AG08396 (cell line): ENCODE results near the gene POLR1A.

Experiments used
- DNase-seq: peaks from one replicate; pipeline ENCODE4 v3.0.0; 2012; ENCODE audit warnings: low spot score, mixed read lengths

The POLR1A gene

GRCh38 chr2:86021396-86022378, 84.0 kb downstream of the POLR1A start:
- DNase-seq: peak; percentile 38

DNA sequence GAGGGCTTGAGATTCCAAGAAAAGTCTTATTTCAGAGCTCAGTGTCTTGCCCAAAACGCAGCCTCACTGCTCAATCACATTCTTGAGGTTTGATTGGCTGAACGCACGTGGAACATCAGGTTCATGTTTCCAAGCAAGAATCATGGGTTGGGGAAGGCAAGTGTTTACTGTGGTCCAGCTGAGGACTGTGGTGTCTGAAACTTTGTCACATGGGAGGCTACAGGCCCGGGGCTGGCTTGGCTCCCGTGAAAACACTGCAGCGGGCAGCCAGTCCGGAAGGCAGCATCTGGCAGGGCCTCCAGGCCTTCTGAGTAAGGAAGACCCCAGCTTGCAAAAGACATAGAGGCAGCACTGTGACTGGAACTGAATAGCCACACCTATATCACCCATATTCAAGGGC, 84.7 kb downstream of the POLR1A start:
- DNase-seq: peak; percentile 71

DNA sequence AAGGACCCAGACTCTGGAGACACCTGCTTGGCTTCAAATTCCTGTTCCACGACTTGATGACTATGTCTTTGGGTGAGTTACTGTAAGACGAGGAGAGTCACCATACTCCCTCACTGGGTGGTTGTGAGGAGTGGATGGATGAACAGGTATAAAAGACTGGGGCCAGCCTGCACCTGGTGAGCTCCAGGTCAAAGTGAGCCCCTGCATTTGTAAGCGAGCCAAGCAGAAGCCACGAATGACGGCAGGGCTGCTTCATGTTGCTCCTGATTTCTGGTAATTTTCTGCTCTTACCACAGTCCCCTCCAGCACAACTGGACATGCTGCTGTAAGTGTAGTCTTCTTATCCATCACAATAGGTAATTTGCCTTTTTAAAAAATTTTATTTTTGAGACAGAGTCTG, 86.6 kb downstream of the POLR1A start:
- DNase-seq: no peak

GRCh38 chr2:86017901-86018896, 87.5 kb downstream of the POLR1A start:
- no peak for DNase-seq

DNA sequence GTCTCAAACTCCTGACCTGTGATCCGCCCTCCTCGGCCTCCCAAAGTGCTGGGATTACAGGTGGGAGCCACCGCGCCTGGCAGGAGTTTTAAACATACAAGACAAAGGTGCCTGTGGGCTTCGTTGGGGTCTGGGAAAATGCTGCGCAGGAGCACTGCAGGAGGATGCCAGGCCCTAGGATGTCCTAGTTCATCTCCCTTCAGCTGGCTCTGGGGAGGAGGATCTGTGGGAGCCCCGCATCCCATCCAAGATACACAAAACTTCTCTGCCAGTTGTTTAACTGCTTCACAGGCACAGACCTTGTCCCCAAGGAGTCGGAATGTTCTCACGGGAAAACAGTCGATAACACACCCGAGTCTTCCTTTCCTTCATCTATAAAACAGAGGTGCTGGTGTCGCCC, 89.1 kb downstream of the POLR1A start:
- no peak for DNase-seq

DNA sequence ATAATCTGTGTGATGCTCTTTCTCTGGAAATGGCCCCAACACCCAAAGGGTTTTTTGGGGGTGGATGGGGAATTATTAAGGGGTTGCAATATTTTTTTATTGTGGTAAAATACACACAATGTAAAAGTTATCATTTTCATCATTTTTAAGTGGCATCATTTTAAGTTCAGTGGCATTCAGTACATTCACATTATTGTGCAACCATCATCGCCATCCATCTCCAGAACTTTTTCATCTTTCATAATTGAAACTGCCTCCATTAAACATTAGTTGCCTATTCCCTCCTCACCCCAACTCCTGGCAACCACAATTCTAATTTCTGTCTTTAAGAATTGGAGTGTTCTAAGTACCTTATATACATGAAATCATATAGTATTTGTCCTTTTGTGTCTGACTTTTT, 90.0 kb downstream of the POLR1A start:
- DNase-seq: no peak

DNA sequence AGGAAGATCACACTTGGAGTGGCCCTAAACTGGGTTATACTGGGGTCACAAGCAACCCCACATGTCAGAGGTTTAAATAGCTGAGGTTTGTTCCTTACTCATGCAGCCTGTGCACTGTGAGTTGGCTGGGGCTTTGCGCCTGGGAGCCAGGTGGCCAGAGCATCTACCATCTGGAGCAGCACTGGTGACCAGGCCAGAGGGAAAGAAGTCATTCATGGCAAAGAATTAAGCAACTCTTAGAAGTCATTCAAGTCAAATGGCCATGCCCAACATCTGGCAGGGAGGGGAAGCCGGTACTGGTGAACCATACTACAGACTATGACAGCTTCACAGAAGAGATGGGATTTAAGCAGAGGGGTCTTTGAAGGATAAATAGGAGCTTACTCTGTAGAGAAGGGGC, 90.7 kb downstream of the POLR1A start:
- no peak for DNase-seq

DNA sequence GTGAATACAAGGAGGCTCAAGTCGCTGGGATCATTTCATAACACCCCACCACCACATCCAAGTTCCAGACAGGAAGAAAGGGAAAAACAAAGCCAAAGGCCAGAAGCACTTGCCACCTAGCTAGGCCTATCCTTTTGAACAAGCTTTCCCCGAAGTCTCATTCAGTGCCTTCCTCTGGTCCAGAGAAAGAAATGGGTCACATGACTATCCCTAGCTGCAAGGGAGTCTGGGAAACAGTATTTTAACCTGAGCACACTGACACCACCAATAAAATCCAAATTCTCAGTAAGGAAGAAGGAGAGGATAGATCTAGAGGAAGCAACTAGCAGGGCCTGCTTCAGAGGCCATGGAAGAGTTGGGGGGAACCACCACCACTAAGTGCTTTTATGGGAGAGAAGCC, 91.2 kb downstream of the POLR1A start:
- DNase-seq: no peak

DNA sequence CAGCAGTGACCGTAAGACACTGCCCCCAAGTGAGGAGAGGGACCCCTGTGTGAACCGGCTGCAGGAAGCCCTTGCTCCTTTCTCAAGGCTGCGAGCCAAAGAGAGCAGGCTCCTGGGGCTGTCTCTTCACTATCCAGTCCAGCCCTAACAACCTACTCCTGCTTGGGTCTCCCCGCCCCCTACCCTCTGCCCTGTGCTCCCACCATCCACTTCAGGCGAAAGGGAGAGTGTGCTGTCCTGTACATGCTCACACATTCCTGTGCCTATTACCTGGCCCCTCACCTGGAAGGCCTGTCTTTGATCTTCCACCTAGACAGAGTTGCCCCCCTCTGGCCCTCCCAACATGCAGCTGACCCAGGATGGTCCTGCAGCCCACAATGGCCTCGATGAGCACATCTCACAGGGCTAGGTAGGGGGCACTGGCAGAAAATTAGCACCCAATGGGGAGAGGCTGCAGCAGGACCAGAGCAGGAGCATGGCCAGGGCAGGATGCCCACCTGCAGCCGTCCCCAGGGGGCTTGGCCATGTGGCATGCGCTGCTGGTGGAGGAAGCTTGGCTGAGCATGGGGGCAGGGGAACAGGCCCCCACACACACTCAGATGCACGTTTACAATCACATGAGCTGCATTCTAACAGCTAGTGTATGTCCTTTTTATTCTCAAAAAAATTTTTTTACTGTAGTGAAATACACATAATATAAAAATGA, 93.5 kb downstream of the POLR1A start:
- no peak for DNase-seq

DNA sequence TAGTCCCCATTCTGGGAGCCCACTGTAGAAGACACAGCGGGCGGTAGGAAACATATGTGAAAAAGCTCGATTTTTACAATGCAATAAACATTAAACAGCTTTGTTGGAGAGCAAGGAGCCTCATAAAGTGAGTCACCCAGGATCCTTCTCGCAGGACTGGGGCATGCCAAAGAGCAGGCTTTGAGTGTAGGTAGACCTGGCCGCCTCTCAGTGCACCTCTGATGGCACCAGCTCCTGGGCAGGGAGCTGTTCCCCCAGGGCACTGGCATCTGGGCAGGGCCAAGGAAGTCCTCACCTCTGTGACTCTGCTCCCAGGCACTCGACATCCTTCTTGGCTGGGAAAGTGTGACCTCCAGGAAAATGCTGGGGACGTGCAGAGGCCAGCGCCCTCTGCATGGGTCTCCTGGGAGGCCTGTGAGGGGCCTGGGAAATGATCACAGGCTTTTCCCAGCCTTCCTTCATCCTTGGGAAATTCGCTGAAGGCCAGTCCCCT, 94.2 kb downstream of the POLR1A start:
- no peak for DNase-seq

DNA sequence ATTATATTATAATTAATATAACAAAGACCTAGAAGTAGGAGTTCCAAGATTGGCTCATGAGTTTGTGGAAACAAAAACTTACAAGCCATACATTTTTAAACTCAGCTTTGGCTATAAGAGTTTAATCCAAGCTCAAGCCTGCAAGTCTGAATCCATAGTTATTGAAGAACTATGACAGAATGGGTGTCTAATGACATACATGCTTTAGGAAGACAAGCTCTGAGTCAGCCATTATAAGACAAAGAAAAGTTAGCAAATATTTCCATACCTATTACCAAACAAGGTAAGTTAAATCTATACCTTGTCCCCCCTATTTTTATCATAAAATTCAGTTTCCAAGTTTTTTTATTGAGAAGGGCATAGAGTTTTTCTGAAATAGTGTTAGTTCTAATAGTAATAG, 95.6 kb downstream of the POLR1A start:
- no peak for DNase-seq

DNA sequence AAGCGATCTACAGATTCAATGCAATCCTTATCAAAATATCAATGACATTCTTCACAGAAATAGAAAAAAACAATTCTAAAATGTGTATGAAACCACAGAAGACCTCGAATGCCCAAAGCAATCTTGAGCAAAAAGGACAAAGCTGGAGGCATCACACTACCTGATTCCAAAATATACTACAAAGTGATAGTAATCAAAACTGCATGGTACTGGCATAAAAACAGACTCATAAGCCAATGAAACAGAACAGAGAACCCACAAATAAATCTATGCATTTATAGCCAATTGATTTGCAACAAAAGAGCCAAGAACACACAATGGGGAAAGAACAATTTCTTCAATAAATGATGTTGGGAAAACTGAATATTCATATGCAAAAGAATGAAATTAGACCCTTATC, 99.2 kb downstream of the POLR1A start:
- DNase-seq: no peak

DNA sequence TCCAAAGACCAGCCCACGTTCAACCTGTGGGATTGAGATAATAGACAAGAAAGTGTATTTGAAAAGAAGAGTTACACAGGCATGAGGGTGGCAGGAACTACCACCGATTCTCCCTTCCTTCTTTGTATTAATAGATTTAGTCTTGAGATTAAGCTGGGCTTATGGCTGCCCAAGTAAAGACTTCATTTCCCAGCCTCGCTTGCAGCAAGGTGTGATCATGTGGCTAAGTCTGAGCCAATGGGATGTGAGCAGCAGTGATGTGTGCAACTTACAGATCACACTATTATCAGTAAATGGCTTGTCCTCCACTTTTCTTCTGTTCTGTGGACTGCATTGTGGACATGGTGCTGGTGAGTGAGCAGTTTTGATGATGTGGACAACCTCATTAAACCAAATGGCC, 101.7 kb downstream of the POLR1A start:
- no peak for DNase-seq

DNA sequence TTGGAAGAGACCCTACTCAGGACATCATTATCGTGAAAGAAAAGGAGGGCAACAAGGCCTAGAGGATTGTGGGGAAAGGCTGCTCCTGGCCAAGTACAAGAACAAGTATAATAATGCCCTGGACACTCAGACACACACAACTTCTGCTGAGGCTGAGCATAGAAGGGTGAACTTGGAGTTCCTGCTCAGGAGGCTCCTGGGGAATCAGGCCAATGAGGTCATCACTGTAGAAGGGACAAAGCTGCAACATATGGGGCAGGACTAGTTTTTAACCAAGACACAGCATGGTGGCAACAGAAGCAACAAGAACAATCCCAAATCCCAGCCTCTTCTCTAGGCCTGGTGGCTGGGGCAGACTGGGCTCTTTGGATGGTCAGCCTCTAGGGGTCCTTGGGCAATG, 102.6 kb downstream of the POLR1A start:
- DNase-seq: no peak

DNA sequence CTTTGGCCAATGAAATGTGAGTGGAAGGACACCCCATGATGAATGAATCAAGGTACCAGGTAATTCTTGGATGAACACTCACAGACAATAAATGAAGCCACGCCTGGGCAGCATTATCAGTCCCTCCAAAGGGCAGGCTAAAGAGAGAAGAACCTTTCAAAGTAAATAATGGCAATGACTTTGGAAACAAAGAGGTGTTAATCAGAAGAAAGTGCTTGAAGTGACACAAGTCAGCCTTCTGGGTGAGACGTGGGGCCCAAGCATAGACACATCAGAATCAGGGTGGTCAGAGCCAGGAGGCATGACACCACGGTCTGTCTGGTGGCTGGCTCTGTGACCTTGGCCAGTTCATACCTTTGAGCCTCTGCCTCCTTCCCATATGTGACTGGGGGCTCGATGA, 103.3 kb downstream of the POLR1A start:
- no peak for DNase-seq

- no peak for DNase-seq
Measured at GRCh38 chr2:86001326-86001725, 104.4 kb downstream of the POLR1A start.

GRCh38 chr2:86000938-86001312, 104.8 kb downstream of the POLR1A start:
- no peak for DNase-seq

DNA sequence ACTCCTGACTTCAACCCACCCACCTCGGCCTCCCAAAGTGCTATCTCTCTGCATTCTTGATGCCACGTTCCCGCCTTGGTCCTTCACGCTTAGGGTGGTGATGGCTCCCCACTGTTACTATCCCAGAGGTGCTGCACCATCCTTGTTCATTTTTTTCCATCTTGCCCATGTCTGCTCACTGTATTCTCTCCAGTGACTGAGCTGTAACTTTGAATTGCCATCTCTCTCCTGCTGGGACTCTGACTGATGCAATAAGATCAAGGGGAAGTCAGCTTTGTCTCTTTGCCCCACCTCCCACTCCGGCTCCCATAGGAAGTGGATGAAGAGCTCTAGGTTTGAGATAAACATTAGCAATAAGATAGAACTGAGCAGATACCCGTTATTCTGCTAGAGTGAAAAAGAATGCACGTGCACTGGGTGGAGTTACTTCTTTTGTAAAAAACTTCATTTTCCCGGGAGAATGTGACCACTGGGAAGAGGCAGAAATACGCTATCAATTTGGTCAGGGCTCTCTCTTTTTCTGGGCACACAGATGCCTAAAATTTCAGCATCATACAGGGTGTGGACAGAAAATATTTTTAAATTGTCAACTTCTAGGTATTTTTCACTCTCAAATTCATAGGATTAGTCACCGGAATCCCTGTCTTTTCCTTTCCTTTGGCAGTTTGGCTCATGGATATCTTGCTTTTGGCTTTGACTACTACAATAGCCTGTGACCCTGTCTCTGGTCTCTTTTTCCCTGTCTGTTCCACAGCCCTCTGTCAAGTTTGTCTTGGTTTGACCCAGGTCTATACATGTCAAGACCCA, 105.4 kb downstream of the POLR1A start:
- DNase-seq: no peak

- DNase-seq: peak; percentile 27
Measured at GRCh38 chr2:85999061-85999831, 106.4 kb downstream of the POLR1A start.
